Vagina (tissue), 2 donors: Measurements from ENCODE around the gene CMIP.

Experiments used
- POLR2A ChIP-seq, 2 donors: fragments of 450-650 bp; IDR thresholded peaks; one replicate each; pipeline ENCODE4 v1.6.1; 2017; ENCODE audit warnings: antibody characterized with exemption in 2 of 2, mild to moderate bottlenecking in 2 of 2, moderate library complexity in 2 of 2
- TF ChIP-seq, protein P1 (sequence below), 3 experiments: fragments of 450-650 bp in 2 of 3; fragments of 200-600 bp in 1 of 3; sonication (generic) in 1 of 3; IDR thresholded peaks; one replicate each; pipeline ENCODE4 v1.5.1; 2017 to 2019; ENCODE audit warnings: antibody characterized with exemption in 3 of 3, mild to moderate bottlenecking in 2 of 3, moderate library complexity in 2 of 3

DNA sequence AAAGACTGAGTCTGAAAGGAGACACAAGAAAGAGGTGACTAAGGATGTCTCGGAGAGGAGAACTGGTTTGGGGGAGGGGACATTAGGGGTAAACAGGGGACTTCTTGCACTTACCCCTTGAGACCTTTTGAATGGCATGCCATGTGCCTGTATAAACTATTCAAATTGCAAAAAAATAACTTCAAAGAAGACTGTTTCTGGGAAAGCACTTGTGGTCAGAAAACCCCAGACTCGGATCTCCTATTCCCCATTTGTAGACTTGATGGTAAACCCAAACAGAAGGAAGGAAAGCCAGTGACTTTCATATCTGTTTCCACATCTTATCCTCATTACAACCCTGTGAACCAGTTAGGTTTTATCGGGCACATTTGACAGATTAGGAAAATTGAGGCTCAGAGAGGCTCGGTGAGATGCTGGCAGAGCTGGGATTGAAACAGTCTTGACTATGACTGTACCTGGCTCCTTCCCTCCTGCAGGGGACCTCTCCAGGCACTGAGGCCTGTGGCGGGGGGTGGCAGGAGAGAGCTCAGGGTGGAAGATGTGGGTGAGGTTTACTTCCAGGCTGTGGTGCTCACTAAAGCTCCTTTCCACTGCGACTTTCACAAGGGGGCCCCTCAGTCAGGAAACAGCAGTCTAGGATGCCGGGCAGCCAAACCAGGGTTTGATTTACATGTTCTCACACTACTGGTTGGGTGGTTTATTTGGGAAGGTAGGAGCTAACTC, 304.0 kb downstream of the CMIP start:
- TF ChIP-seq, protein P1, sequence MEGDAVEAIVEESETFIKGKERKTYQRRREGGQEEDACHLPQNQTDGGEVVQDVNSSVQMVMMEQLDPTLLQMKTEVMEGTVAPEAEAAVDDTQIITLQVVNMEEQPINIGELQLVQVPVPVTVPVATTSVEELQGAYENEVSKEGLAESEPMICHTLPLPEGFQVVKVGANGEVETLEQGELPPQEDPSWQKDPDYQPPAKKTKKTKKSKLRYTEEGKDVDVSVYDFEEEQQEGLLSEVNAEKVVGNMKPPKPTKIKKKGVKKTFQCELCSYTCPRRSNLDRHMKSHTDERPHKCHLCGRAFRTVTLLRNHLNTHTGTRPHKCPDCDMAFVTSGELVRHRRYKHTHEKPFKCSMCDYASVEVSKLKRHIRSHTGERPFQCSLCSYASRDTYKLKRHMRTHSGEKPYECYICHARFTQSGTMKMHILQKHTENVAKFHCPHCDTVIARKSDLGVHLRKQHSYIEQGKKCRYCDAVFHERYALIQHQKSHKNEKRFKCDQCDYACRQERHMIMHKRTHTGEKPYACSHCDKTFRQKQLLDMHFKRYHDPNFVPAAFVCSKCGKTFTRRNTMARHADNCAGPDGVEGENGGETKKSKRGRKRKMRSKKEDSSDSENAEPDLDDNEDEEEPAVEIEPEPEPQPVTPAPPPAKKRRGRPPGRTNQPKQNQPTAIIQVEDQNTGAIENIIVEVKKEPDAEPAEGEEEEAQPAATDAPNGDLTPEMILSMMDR (IDR thresholded peaks at IDR 0.05) = no peak
- TF ChIP-seq POLR2A (IDR thresholded peaks at IDR 0.05) = no peak
